Pancreas (tissue), 10 donors: ENCODE results near the gene NDUFAB1. TPM values are rescaled to one million over a fixed set of nuclear protein-coding genes. Genes with fewer than 3 reads are reported as not detected.
"Not testable (repeated sequence)": the region's sequence is repeated elsewhere in the genome, so short reads cannot be mapped to it uniquely, and the experiment has no call there.

Experiments used
- ATAC-seq, 4 donors: fragments of 200-7000 bp; cut with Tn5 transposase; one replicate each; pipeline versions ENCODE4 v1.8.0 to v1.9.1; 2020; ENCODE audit warnings: mild to moderate bottlenecking in 4 of 4, moderate library complexity in 4 of 4
- DNase-seq, 6 donors: peaks; one replicate each; pipeline ENCODE4 v3.0.0-alpha.2; 2020
- FAIRE-seq: peaks from 2 replicates; lab custom pipeline; 2012; peaks lifted over from hg19 to GRCh38; lab: Jason Lieb, UNC
- H3K27ac ChIP-seq, 4 donors: fragments of 200-600 bp; sonication (generic); 1 replicate in 3 of 4; 2 replicates in 1 of 4; pipeline versions ENCODE4 v1.5.0 to v1.8.0; 2020
- H3K27me3 ChIP-seq, 4 donors: fragments of 200-600 bp; one replicate each; pipeline ENCODE4 v1.8.0; 2021
- H3K36me3 ChIP-seq, 3 donors: fragments of 200-600 bp; sonication (generic) in 1 of 3; one replicate each; pipeline versions ENCODE4 v1.5.0 to v1.8.0; 2020 to 2021
- H3K4me1 ChIP-seq, 3 donors: fragments of 200-600 bp; one replicate each; pipeline ENCODE4 v1.8.0; 2021
- H3K4me3 ChIP-seq, 4 donors: fragments of 200-600 bp; sonication (generic) in 2 of 4; one replicate each; pipeline versions ENCODE4 v1.5.0 to v1.8.0; 2020 to 2021
- H3K9me3 ChIP-seq, 4 donors: fragments of 200-600 bp; one replicate each; pipeline ENCODE4 v1.8.0; 2021
- WGBS, 2 donors: extraction: QIAGEN DNeasy Blood & Tissue Kit; methylation state at CpG; one replicate each; pipeline ENCODE4 v1.1.7; 2013; 5-methylcytosine and 5-hydroxymethylcytosine counted together
- intact Hi-C, 3 donors: fragments of 100-400 bp; cut with DNase I; formaldehyde crosslinking; loops; one replicate each; pipeline versions ENCODE4 v1.11.1 to v1.14.2; 2022
- polyA plus RNA-seq, 2 donors: library from polyadenylated mRNA; stranded (reverse); fragments of 200-250 nt; gene quantifications; one replicate each; pipeline ENCODE4 v1.2.3, GENCODE V29; 2013
- total RNA-seq, 6 donors: library from RNA; stranded (reverse); fragmentation: NEBNext Ultra II Directional in 4 of 6; extraction: Animal tissue kit (Norgen Biotek cat#: 25700) in 4 of 6; gene quantifications; one replicate each; pipeline versions ENCODE4 v1.2.1 to v1.2.4, GENCODE V29; 2021 to 2023
- TF ChIP-seq, protein P1 (sequence below), 4 donors: fragments of 200-600 bp; sonication (generic) in 3 of 4; IDR thresholded peaks; one replicate each; pipeline versions ENCODE4 v1.5.0 to v1.8.0; 2021; ENCODE audit warnings: antibody characterized with exemption in 4 of 4
- donor health status: healthy with polysubstance abuse.
- donor health status: DM: no; HTN: no; CAD: no; lungs with moderate emphysema.
- donor health status: DM: no; HTN: no; CAD: no.
- donor health status: control.
- donor health status: control.
- donor health status: Bipolar disorder and iron deficiency.
- donor health status: DM: yes; HTN: yes; CAD: no.
- donor health status: DM: no; HTN: no; CAD: no.
- donor health status: DM: no; HTN: no; CAD: no.
- donor health status: DM: yes; HTN: yes; CAD: no.

The NDUFAB1 gene
- total and polyA plus RNA-seq, 8 donors = 19.2 to 82.3 (median 31.4) TPM

DNA sequence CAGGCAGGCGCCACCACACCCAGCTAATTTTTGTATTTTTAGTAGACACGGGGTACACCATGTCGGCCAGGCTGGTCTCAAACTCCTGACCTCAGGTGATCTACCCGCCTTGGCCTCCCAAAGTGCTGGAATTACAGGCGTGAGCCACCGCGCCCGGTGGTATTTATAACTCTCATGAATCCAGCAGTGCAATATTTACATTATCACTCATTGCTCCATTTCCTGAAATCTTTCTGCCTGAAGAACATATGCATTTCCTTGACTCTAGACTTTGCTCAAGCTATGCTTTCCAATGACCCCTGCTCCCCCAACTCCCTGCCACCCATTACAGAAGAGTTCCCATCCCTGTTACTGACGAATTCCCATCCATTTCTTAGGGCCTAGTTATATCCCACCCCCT is 19.7 kb upstream of the NDUFAB1 start:
- Histone ChIP-seq H3K4me3 (no peak overlapping the region), H3K36me3 (peaks cover 0 to 17% (median 3%) of the 10 kb centered on the region in 3 donors), H3K27ac (no peak overlapping the region), H3K4me1 (no peaks in the 10 kb centered on the region), H3K27me3 (no peaks in the 10 kb centered on the region), H3K9me3 (no peaks in the 10 kb centered on the region)
- TF ChIP-seq, protein P1, sequence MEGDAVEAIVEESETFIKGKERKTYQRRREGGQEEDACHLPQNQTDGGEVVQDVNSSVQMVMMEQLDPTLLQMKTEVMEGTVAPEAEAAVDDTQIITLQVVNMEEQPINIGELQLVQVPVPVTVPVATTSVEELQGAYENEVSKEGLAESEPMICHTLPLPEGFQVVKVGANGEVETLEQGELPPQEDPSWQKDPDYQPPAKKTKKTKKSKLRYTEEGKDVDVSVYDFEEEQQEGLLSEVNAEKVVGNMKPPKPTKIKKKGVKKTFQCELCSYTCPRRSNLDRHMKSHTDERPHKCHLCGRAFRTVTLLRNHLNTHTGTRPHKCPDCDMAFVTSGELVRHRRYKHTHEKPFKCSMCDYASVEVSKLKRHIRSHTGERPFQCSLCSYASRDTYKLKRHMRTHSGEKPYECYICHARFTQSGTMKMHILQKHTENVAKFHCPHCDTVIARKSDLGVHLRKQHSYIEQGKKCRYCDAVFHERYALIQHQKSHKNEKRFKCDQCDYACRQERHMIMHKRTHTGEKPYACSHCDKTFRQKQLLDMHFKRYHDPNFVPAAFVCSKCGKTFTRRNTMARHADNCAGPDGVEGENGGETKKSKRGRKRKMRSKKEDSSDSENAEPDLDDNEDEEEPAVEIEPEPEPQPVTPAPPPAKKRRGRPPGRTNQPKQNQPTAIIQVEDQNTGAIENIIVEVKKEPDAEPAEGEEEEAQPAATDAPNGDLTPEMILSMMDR (IDR thresholded peaks at IDR 0.05) = no peak
- intact Hi-C loops = no loop called here
- 92 to 93% methylated on average over 9 of the region's 9 CpGs for WGBS, 2 donors
- ATAC-seq (no peak), FAIRE-seq (no peak), DNase-seq (no peak)

DNA sequence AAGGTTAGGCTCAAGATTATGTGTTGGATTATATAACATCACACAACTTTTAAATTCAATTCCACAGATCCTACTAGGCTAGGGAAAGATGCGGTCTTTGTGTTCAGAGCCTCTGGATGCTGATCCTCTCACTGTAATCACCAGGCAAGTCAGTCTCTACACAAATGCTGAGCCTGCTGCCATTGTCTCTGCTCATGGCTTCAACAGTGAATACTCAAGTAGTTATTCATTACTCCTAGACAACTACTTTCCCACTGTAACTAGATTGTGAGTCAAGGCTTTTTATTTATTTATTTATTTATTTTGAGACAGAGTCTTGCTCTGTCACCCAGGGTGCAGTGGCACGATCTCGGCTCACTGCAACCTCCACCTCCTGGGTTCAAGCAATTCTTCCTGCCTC is 15.8 kb upstream of the NDUFAB1 start:
- DNase-seq = no peak
- Histone ChIP-seq H3K27me3 (no peaks in the 10 kb centered on the region), H3K36me3 (no peaks in the 10 kb centered on the region), H3K27ac (no peak overlapping the region), H3K4me3 (no peak overlapping the region), H3K4me1 (no peaks in the 10 kb centered on the region), H3K9me3 (no peaks in the 10 kb centered on the region)
- WGBS, 2 donors = 98 to 100% methylated on average over 3 of the region's 3 CpGs
- intact Hi-C loops = no loop called here
- TF ChIP-seq, protein P1 (IDR thresholded peaks at IDR 0.05) = no peak
- no peak for ATAC-seq
- FAIRE-seq = no peak

DNA sequence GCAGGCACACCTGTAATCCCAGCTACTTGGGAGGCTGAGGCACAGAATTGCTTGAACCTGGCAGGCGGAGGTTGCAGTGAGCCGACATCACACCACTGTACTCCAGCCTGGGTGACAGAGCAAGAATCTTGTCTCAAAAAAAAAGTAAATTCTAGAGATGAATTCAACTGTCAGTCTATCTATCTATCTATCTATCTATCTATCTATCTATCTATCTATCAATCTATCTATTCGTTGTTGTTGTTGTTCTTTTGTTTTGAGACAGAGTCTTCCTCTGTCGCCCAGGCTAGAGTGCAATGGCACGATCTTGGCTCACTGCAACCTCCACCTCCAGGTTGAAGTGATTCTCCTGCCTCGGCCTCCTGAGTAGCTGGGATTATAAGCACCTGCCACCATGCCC is 14.8 kb upstream of the NDUFAB1 start:
- 97% methylated on average over 6 of the region's 6 CpGs for WGBS, 2 donors
- not testable (repeated sequence) for H3K4me3 ChIP-seq

DNA sequence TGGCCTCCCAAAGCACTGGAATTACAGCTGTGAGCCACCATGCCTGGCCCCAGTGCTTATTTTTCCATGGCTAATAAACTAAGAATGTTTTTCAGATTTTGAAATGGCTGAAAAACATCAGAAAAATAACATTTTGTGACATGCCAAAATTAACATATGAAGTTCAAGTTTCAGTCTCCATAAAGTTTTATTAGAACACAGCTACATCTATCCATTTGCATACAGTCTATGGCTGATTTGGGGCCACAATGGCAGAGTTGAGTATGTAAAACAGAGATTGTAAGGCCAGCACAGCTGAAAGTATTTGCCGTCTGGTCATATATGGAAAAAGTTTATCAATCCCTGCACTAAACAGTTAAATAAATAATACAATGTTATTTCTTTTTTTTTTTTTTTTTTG is 13.8 kb upstream of the NDUFAB1 start:
- no peak for DNase-seq
- no peak for ATAC-seq
- Histone ChIP-seq H3K9me3 (no peaks in the 10 kb centered on the region), H3K4me3 (no peak overlapping the region), H3K4me1 (no peaks in the 10 kb centered on the region), H3K36me3 (no peaks in the 10 kb centered on the region), H3K27me3 (no peaks in the 10 kb centered on the region), H3K27ac (no peak overlapping the region)
- intact Hi-C loops = no loop called here
- FAIRE-seq = no peak
- WGBS, 2 donors = 96 to 97% methylated on average over 1 of the region's 1 CpG
- TF ChIP-seq, protein P1 (IDR thresholded peaks at IDR 0.05) = no peak

More for the DNA sequence above, 14.8 kb upstream of the NDUFAB1 start:
- ATAC-seq, H3K27me3 ChIP-seq, H3K27ac ChIP-seq, FAIRE-seq, H3K9me3 ChIP-seq, DNase-seq, H3K36me3 ChIP-seq, intact Hi-C loops, H3K4me1 ChIP-seq: not testable (repeated sequence)

DNA sequence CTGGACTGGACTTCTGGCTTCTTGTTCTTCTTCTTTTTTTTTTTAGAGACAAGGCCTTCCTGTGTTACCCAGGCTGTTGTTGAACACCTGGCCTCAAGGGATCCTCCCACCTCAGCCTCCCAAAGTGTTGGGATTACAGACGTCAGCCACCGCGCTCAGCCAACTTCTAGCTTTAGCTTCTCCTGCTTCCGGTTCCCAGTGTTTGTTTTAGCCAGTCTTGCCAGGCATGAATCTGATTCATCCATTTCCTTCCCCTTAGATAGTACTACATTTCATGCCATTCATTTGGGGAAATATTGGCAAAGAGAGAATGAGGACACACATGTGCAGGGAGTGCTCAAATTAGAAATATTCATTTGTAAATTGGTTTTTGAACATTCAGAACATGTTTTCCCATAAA is 12.1 kb upstream of the NDUFAB1 start:
- Histone ChIP-seq H3K9me3 (no peaks in the 10 kb centered on the region), H3K4me1 (no peaks in the 10 kb centered on the region), H3K4me3 (no peak overlapping the region), H3K27me3 (no peaks in the 10 kb centered on the region), H3K27ac (no peak overlapping the region), H3K36me3 (no peaks in the 10 kb centered on the region)
- intact Hi-C loops = no loop called here
- ATAC-seq = no peak
- WGBS, 2 donors = 87 to 93% methylated on average over 4 of the region's 4 CpGs
- TF ChIP-seq, protein P1 (IDR thresholded peaks at IDR 0.05) = no peak
- DNase-seq = no peak
- no peak for FAIRE-seq
